ENCODE measurements around the gene EBF3.

Gene EBF3

DNA sequence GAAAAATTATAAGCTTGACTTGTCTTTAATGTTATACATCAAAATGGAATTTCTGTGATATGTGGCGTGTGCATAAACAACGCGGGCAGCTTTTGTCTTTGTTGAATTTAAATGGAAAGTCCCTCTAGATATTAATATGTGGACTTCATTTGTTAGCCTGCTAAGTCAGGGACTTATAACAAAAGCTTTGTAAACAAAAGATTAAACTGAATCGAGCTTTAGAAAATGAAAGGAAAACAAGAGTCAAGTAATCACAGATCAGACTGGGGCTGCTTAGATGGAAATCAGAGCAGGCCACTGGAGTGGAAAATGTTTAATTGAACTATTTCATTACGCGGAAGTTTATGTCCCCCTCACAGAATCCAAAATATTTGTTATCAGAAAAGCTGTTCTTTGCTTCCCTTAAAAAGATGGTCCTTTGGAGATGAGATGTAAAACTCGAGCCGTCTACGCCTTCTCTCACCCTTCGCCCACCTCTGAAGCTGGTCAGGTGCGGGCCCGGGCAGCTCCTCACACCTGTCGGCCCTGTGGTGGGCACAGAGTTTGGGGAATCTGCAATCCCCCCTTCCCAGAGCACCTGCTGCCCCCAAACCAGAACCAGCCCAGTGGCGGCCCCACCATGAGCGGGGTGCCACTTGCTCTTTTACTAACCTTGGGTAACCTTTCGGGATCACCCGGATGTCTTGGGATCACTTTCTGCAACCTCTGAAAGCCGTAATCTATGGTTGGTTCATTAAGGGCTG lies 116.2 kb downstream of the EBF3 start:
- WGBS, 2 experiments (ENCODE audit: insufficient coverage in 2 of 2) = 90% methylated on average over 11 to 12 of the region's 18 CpGs
- Histone ChIP-seq H3K4me3 (ENCODE audit: extremely low read depth, insufficient read depth, low read length, poor library complexity, severe bottlenecking) (no peak overlapping the region), H3K27ac (ENCODE audit: low read depth, low read length, severe bottlenecking) (no peak overlapping the region), H3K9me3 (ENCODE audit: control insufficient read depth, low read length) (no peaks in the 10 kb centered on the region), H3K4me1 (ENCODE audit: control insufficient read depth, insufficient read depth, low read length, poor library complexity, severe bottlenecking) (no peaks in the 10 kb centered on the region), H3K36me3 (ENCODE audit: control insufficient read depth, insufficient read depth, low read length) (no peaks in the 10 kb centered on the region)

DNA sequence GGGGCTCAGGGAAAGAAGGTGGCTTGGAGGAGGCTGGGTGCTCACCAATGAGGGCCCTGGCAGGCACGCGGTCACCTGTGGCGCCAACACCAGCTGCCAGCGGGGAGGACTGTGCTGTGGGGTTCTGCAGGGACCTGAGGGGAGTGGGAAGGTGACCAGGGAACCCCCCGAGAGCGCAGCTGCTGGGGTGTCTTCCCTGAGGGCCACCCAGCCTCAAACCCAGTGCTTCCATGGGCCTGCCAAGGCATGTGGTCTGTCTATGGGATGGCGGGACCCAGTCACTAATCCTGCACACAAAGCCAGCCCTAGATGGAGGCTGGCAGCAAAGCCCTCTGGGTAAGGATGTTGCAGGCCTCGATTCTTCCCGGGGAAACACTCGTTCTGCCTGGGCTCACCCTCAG lies 117.1 kb downstream of the EBF3 start:
- Histone ChIP-seq H3K9me3 (ENCODE audit: control insufficient read depth, low read length) (no peaks in the 10 kb centered on the region), H3K27ac (ENCODE audit: low read depth, low read length, severe bottlenecking) (no peak overlapping the region), H3K4me1 (ENCODE audit: control insufficient read depth, insufficient read depth, low read length, poor library complexity, severe bottlenecking) (no peaks in the 10 kb centered on the region), H3K4me3 (ENCODE audit: extremely low read depth, insufficient read depth, low read length, poor library complexity, severe bottlenecking) (no peak overlapping the region), H3K36me3 (ENCODE audit: control insufficient read depth, insufficient read depth, low read length) (no peaks in the 10 kb centered on the region)
- WGBS, 2 experiments (ENCODE audit: insufficient coverage in 2 of 2) = 77 to 85% methylated on average over 9 to 10 of the region's 10 CpGs

DNA sequence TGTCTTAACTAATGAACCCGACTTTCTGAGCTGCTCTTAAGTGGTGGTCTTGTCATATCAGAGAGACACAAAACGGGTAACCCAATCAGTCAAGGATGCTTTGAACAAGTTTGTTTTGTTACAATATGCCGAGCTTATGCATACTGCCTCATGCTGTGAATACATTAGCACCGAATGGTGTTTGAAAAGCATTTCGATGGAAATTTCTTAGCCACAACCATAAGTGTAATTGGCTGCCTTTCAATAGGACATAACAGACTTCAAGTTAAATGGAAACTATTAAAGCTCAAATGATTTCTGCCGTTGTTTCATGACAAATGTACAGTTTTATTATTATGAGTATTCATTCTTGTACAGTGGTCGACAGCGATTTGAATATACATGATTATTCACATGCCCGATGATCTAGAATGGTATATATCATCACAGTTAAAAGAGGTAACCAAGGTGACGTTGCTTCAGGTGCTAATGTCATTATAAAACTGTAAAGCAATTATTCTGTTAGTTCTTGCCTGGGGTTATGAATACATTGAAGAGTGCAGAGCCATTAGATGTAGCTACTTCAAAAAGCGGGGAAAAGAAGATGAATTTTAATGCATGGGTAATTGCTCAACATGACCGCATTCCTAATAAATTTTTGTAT lies 118.8 kb downstream of the EBF3 start:
- Histone ChIP-seq H3K4me3 (ENCODE audit: extremely low read depth, insufficient read depth, low read length, poor library complexity, severe bottlenecking) (no peak overlapping the region), H3K36me3 (ENCODE audit: control insufficient read depth, insufficient read depth, low read length) (no peaks in the 10 kb centered on the region), H3K9me3 (ENCODE audit: control insufficient read depth, low read length) (no peaks in the 10 kb centered on the region), H3K4me1 (ENCODE audit: control insufficient read depth, insufficient read depth, low read length, poor library complexity, severe bottlenecking) (no peaks in the 10 kb centered on the region), H3K27ac (ENCODE audit: low read depth, low read length, severe bottlenecking) (no peak overlapping the region)
- 63 to 70% methylated on average over 6 to 7 of the region's 12 CpGs for WGBS, 2 experiments (ENCODE audit: insufficient coverage in 2 of 2)

DNA sequence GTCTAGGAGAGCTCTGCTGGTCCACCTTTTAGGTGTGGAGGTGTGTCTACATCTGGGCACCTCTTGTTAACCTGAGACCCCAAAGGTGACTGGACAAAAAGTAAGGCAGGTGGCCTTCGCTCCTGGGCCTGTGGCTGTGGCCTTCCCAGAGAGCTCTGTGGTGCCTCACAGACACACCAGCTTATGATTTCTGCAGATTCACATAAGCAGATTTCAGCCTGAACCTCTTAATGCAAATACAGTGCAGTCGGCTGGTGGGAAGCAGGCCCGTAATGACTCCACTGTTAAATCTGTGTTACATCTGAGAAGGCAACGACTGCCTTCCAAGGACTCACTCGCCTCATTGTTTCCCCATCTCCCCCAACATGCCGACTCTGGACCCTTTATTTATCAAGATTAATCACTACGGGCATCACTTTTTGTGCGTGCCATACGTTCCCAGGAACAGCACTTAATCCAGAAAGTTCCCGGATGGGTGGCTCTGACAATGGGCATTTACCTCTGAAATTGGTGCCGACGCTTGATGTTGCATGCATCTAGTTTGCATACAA lies 119.8 kb downstream of the EBF3 start:
- Histone ChIP-seq H3K9me3 (ENCODE audit: control insufficient read depth, low read length) (no peaks in the 10 kb centered on the region), H3K27ac (ENCODE audit: low read depth, low read length, severe bottlenecking) (no peak overlapping the region), H3K4me1 (ENCODE audit: control insufficient read depth, insufficient read depth, low read length, poor library complexity, severe bottlenecking) (no peaks in the 10 kb centered on the region), H3K4me3 (ENCODE audit: extremely low read depth, insufficient read depth, low read length, poor library complexity, severe bottlenecking) (no peak overlapping the region), H3K36me3 (ENCODE audit: control insufficient read depth, insufficient read depth, low read length) (no peaks in the 10 kb centered on the region)
- 94 to 98% methylated on average over 12 of the region's 12 CpGs for WGBS, 2 experiments (ENCODE audit: insufficient coverage in 2 of 2)

- Histone ChIP-seq H3K36me3 (ENCODE audit: control insufficient read depth, insufficient read depth, low read length) (no peaks in the 10 kb centered on the region), H3K9me3 (ENCODE audit: control insufficient read depth, low read length) (no peaks in the 10 kb centered on the region), H3K27ac (ENCODE audit: low read depth, low read length, severe bottlenecking) (no peak overlapping the region), H3K4me3 (ENCODE audit: extremely low read depth, insufficient read depth, low read length, poor library complexity, severe bottlenecking) (no peak overlapping the region), H3K4me1 (ENCODE audit: control insufficient read depth, insufficient read depth, low read length, poor library complexity, severe bottlenecking) (no peaks in the 10 kb centered on the region)
- 94 to 100% methylated on average over 1 to 9 of the region's 12 CpGs for whole genome bisulfite sequencing, 2 experiments (ENCODE audit: insufficient coverage in 2 of 2)
These were observed 120.4 kb downstream of the EBF3 start for GRCh38 chr10:129843702-129844101.

DNA sequence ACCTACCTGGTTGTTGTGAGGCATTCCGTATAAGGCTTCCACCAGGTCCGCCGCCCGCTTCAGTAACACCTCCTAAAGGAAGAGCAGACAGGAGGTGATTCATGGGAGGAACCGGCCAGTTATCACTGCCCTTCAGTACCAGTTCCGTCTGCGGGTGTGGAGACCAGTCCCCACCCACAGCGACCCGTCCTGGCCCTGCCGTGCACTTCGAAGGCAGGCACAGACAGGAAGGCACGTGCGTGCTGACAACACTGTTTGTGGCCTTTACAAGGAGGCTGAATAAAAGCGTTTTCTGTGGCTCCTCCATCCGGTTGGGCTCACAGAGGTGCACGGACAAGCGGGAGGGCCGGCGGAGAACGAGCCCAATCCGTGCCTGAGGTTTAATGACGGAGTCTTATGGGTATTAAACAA lies 120.9 kb downstream of the EBF3 start:
- Histone ChIP-seq H3K27ac (ENCODE audit: low read depth, low read length, severe bottlenecking) (no peak overlapping the region), H3K4me3 (ENCODE audit: extremely low read depth, insufficient read depth, low read length, poor library complexity, severe bottlenecking) (no peak overlapping the region), H3K4me1 (ENCODE audit: control insufficient read depth, insufficient read depth, low read length, poor library complexity, severe bottlenecking) (no peaks in the 10 kb centered on the region), H3K36me3 (ENCODE audit: control insufficient read depth, insufficient read depth, low read length) (no peaks in the 10 kb centered on the region), H3K9me3 (ENCODE audit: control insufficient read depth, low read length) (no peaks in the 10 kb centered on the region)
- 94 to 95% methylated on average over 21 to 22 of the region's 22 CpGs for WGBS, 2 experiments (ENCODE audit: insufficient coverage in 2 of 2)

DNA sequence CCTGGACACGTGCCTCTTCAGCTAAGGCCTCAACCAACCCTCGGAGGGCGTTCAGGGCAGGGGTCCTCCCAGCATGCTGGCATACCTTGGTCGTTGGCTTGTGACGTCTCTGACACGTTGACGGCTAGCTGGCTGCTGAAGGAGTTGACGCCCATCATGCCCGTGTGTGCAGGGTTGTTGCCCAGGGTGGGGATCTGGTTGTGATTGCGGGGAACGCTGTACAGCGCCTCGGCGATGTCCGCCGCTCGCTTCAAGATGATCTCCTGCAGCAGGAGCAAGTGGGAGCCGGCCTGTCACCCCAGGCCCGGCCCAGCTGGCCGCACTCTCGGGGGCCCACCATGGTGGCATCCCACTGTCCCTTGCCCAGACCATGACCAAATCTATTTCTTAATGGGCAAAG lies 122.0 kb downstream of the EBF3 start:
- no peaks in the 10 kb centered on the region for H3K36me3 ChIP-seq (ENCODE audit: control insufficient read depth, insufficient read depth, low read length)
- H3K4me3 ChIP-seq (ENCODE audit: extremely low read depth, insufficient read depth, low read length, poor library complexity, severe bottlenecking) = no peak overlapping the region
- WGBS, 2 experiments (ENCODE audit: insufficient coverage in 2 of 2) = 92 to 97% methylated on average over 21 of the region's 21 CpGs
- H3K27ac ChIP-seq (ENCODE audit: low read depth, low read length, severe bottlenecking) = no peak overlapping the region
- H3K4me1 ChIP-seq (ENCODE audit: control insufficient read depth, insufficient read depth, low read length, poor library complexity, severe bottlenecking) = no peaks in the 10 kb centered on the region
- H3K9me3 ChIP-seq (ENCODE audit: control insufficient read depth, low read length) = no peaks in the 10 kb centered on the region

DNA sequence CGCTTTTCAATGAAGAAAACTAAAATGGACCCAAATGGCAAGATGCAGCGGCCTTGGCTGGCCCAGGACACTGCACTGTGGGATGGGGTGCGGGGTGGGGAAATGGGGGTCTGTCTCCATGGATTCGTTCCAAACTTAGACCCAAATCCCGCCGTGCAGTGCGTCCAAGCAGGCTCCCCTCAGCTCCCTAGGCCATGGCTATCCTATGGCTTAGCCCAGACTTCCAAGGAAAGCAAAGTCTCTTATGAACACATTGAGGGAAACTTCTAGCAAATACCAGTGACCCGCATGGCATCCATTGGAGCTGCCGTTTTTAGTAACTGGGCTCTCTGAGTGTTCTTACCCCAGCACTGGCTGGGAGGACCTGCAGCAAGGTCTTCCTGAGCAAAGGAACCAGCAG lies 122.5 kb downstream of the EBF3 start:
- no peaks in the 10 kb centered on the region for H3K36me3 ChIP-seq (ENCODE audit: control insufficient read depth, insufficient read depth, low read length)
- no peaks in the 10 kb centered on the region for H3K9me3 ChIP-seq (ENCODE audit: control insufficient read depth, low read length)
- no peak overlapping the region for H3K27ac ChIP-seq (ENCODE audit: low read depth, low read length, severe bottlenecking)
- H3K4me1 ChIP-seq (ENCODE audit: control insufficient read depth, insufficient read depth, low read length, poor library complexity, severe bottlenecking) = no peaks in the 10 kb centered on the region
- WGBS, 2 experiments (ENCODE audit: insufficient coverage in 2 of 2) = 92 to 100% methylated on average over 7 to 9 of the region's 9 CpGs
- H3K4me3 ChIP-seq (ENCODE audit: extremely low read depth, insufficient read depth, low read length, poor library complexity, severe bottlenecking) = no peak overlapping the region

DNA sequence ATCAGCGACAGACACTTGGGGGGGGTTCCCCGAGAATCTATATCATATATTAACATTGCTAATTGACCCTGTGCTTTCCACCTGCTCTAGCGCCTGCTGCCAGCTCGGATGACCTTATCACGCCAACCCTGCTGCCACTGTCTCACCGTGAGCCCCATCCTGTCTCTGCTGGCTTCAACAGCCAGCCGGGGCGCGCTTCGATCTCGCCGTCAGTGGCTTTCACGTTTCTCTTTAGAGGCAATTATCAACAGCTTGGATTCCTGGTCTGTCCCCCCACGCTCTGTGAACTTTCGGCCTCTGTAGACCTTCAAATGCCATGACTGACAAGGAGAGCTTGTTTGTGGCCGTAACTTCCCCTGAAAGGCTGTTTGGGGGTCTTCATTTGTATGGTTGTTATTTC lies 123.0 kb downstream of the EBF3 start:
- Histone ChIP-seq H3K9me3 (ENCODE audit: control insufficient read depth, low read length) (no peaks in the 10 kb centered on the region), H3K4me3 (ENCODE audit: extremely low read depth, insufficient read depth, low read length, poor library complexity, severe bottlenecking) (no peak overlapping the region), H3K36me3 (ENCODE audit: control insufficient read depth, insufficient read depth, low read length) (no peaks in the 10 kb centered on the region), H3K4me1 (ENCODE audit: control insufficient read depth, insufficient read depth, low read length, poor library complexity, severe bottlenecking) (no peaks in the 10 kb centered on the region), H3K27ac (ENCODE audit: low read depth, low read length, severe bottlenecking) (no peak overlapping the region)
- 93 to 94% methylated on average over 15 to 16 of the region's 16 CpGs for WGBS, 2 experiments (ENCODE audit: insufficient coverage in 2 of 2)

- H3K9me3 ChIP-seq (ENCODE audit: control insufficient read depth, low read length) = no peaks in the 10 kb centered on the region
- no peak overlapping the region for H3K27ac ChIP-seq (ENCODE audit: low read depth, low read length, severe bottlenecking)
- H3K36me3 ChIP-seq (ENCODE audit: control insufficient read depth, insufficient read depth, low read length) = no peaks in the 10 kb centered on the region
- no peaks in the 10 kb centered on the region for H3K4me1 ChIP-seq (ENCODE audit: control insufficient read depth, insufficient read depth, low read length, poor library complexity, severe bottlenecking)
- 93% methylated on average over 27 of the region's 29 CpGs for WGBS, 2 experiments (ENCODE audit: insufficient coverage in 2 of 2)
- no peak overlapping the region for H3K4me3 ChIP-seq (ENCODE audit: extremely low read depth, insufficient read depth, low read length, poor library complexity, severe bottlenecking)
These were observed 123.9 kb downstream of the EBF3 start for GRCh38 chr10:129840196-129840590.

All from mesodermal cell (in vitro differentiated cells).